Measurements from ENCODE around the gene ARID4B. TPM values are rescaled to one million over a fixed set of nuclear protein-coding genes. Genes with fewer than 3 reads are reported as not detected.

Gene ARID4B
- total RNA-seq, 1 experiment from 2014 or later, result 16.8 TPM

DNA sequence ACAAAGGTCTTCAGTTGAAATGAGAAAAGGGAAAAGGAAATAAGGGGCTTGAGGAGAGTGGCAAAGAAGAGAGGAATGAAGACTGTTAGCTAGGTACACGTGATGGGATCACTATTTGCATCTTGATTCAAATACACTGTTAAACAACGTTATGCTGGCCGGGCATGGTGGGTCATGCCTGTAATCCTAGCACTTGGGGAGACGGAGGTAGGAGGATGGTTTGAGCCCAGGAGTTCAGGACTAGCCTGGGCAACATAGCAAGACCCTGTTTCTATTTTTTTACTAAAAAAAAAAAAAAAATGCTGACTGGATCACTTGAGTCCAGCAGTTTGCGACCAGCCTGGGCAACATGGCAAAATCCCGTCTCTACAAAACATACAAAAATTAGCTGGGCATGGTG, 169.3 kb downstream of the ARID4B start:
- no peak overlapping the region for H3K4me3 ChIP-seq (ENCODE audit: low read length)
- intact Hi-C loops (cut with micrococcal nuclease), result no loop called here
- no peak overlapping the region for H3K9ac ChIP-seq (ENCODE audit: low read length)
- no peak overlapping the region for H3K4me2 ChIP-seq (ENCODE audit: low read length)
- BruUV-seq (replicated peaks), result no TSS peak
- TF ChIP-seq EZH2 (IDR thresholded peaks at IDR 0.05; ENCODE audit: low read length, unreplicated experiment), result no peak
- TF ChIP-seq EZH2phosphoT487 (IDR thresholded peaks at IDR 0.05; ENCODE audit: borderline replicate concordance, low read length), result no peak
- TF ChIP-seq, protein P1, sequence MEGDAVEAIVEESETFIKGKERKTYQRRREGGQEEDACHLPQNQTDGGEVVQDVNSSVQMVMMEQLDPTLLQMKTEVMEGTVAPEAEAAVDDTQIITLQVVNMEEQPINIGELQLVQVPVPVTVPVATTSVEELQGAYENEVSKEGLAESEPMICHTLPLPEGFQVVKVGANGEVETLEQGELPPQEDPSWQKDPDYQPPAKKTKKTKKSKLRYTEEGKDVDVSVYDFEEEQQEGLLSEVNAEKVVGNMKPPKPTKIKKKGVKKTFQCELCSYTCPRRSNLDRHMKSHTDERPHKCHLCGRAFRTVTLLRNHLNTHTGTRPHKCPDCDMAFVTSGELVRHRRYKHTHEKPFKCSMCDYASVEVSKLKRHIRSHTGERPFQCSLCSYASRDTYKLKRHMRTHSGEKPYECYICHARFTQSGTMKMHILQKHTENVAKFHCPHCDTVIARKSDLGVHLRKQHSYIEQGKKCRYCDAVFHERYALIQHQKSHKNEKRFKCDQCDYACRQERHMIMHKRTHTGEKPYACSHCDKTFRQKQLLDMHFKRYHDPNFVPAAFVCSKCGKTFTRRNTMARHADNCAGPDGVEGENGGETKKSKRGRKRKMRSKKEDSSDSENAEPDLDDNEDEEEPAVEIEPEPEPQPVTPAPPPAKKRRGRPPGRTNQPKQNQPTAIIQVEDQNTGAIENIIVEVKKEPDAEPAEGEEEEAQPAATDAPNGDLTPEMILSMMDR (conservative IDR thresholded peaks at IDR 0.05; ENCODE audit: low read depth, low read length), result no peak
- H3K27ac ChIP-seq (ENCODE audit: low read length), result no peak overlapping the region
- POLR2A ChIA-PET (ENCODE audit: unreplicated experiment), result no interaction called here
- CTCF ChIA-PET, result no interaction called here
- H3K27me3 ChIP-seq (ENCODE audit: low read length), result no peaks in the 10 kb centered on the region
- DNase-seq (no peak), ATAC-seq (no peak)
- H3K9me3 ChIP-seq (ENCODE audit: low read length), result no peaks in the 10 kb centered on the region
- peaks cover 29% of the 10 kb centered on the region for H3K79me2 ChIP-seq (ENCODE audit: low read length)
- no peaks in the 10 kb centered on the region for H3K9me2 ChIP-seq (replicated peaks; ENCODE audit: low read length)
- peaks cover 14% of the 10 kb centered on the region for H3K36me3 ChIP-seq (ENCODE audit: low read depth, low read length)
- peaks cover 21% of the 10 kb centered on the region for H3K4me1 ChIP-seq (ENCODE audit: insufficient read depth, low read length)
- H2AFZ ChIP-seq (ENCODE audit: low read length), result no peak overlapping the region
- H4K20me1 ChIP-seq (ENCODE audit: low read length), result no peaks in the 10 kb centered on the region
- no peaks in the 10 kb centered on the region for H3F3A ChIP-seq (ENCODE audit: low read length, unreplicated experiment)

DNA sequence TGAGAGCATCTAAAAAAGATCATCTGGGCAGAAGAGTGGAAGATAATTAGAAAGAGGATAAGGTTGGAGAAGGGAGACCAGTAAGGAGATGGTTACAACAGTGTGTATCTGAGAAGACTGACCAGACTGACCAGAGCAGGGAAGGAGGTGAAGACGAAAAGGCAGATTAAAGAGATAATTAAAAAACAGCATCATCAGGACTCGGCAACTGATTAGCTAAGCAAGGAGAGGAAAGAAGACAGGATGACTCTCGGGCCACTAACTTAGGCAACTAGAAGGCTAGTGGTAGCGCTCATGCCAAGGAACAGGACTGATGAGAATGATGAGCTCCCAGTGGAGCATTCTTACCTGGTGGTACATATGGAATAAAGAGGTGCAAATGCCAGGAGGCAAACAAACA, 170.8 kb downstream of the ARID4B start:
- Histone ChIP-seq H4K20me1 (ENCODE audit: low read length) (no peaks in the 10 kb centered on the region), H3K9me3 (ENCODE audit: low read length) (no peaks in the 10 kb centered on the region), H3K4me3 (ENCODE audit: low read length) (no peak overlapping the region), H3F3A (ENCODE audit: low read length, unreplicated experiment) (no peaks in the 10 kb centered on the region), H2AFZ (ENCODE audit: low read length) (no peak overlapping the region), H3K79me2 (ENCODE audit: low read length) (peaks cover 29% of the 10 kb centered on the region), H3K36me3 (ENCODE audit: low read depth, low read length) (peaks cover 17% of the 10 kb centered on the region), H3K9ac (ENCODE audit: low read length) (no peak overlapping the region), H3K4me2 (ENCODE audit: low read length) (peak overlapping the region; percentile 13; the same call in 1 of the 2 replicates), H3K9me2 (replicated peaks; ENCODE audit: low read length) (no peaks in the 10 kb centered on the region), H3K4me1 (ENCODE audit: insufficient read depth, low read length) (peaks cover 19% of the 10 kb centered on the region), H3K27me3 (ENCODE audit: low read length) (no peaks in the 10 kb centered on the region), H3K27ac (ENCODE audit: low read length) (no peak overlapping the region)
- ChIA-PET POLR2A (ENCODE audit: unreplicated experiment) (no interaction called here), CTCF (interaction anchor here (0.6 kb wide), 1 partner anchor 912 kb away, joined by 3 read pairs; no protein-coding TSS in a partner anchor)
- BruUV-seq (replicated peaks), result no TSS peak
- intact Hi-C loops (cut with micrococcal nuclease), result no loop called here
- TF ChIP-seq EZH2phosphoT487 (IDR thresholded peaks at IDR 0.05; ENCODE audit: borderline replicate concordance, low read length), result no peak
- no peak for TF ChIP-seq EZH2 (IDR thresholded peaks at IDR 0.05; ENCODE audit: low read length, unreplicated experiment)
- TF ChIP-seq, protein P1 (conservative IDR thresholded peaks at IDR 0.05; ENCODE audit: low read depth, low read length), result no peak
- no peak for ATAC-seq
- DNase-seq, result no peak

DNA sequence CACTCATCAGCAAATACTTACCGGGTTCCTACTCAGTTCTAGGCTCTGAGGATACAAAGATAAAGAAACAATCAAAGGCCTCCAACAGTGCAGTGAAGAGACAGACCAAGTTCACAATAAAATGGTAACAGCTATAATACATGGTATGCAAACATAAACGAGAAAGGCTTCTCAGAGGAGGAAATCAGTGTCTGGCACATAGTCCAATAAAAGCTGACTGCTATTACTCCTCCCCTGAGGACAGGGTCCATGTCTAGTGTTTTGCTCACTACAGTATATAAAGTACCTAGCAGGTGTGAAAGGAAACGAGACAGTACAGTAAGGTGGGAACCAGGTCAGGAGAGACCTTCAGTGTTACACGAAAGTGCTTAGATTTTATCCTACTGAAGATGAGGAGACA, 171.2 kb downstream of the ARID4B start:
- no peak overlapping the region for H3K4me3 ChIP-seq (ENCODE audit: low read length)
- CTCF ChIA-PET, result interaction anchor here (0.6 kb wide), 1 partner anchor 913 kb away, joined by 3 read pairs; no protein-coding TSS in a partner anchor

More for the DNA sequence above, 171.2 kb downstream of the ARID4B start:
- no peaks in the 10 kb centered on the region for H4K20me1 ChIP-seq (ENCODE audit: low read length)
- peak overlapping the region; percentile 13; the same call in 1 of the 2 replicates for H3K4me2 ChIP-seq (ENCODE audit: low read length)
- peaks cover 29% of the 10 kb centered on the region for H3K79me2 ChIP-seq (ENCODE audit: low read length)
- H3K27me3 ChIP-seq (ENCODE audit: low read length), result no peaks in the 10 kb centered on the region
- no peak for DNase-seq
- no peaks in the 10 kb centered on the region for H3K9me2 ChIP-seq (replicated peaks; ENCODE audit: low read length)
- POLR2A ChIA-PET (ENCODE audit: unreplicated experiment), result no interaction called here
- H3K4me1 ChIP-seq (ENCODE audit: insufficient read depth, low read length), result peaks cover 15% of the 10 kb centered on the region
- no peaks in the 10 kb centered on the region for H3K9me3 ChIP-seq (ENCODE audit: low read length)
- H2AFZ ChIP-seq (ENCODE audit: low read length), result no peak overlapping the region
- intact Hi-C loops (cut with micrococcal nuclease), result no loop called here
- no peak overlapping the region for H3K27ac ChIP-seq (ENCODE audit: low read length)
- H3K9ac ChIP-seq (ENCODE audit: low read length), result no peak overlapping the region
- H3F3A ChIP-seq (ENCODE audit: low read length, unreplicated experiment), result no peaks in the 10 kb centered on the region
- H3K36me3 ChIP-seq (ENCODE audit: low read depth, low read length), result peaks cover 17% of the 10 kb centered on the region
- BruUV-seq (replicated peaks), result no TSS peak
- TF ChIP-seq, protein P1 (conservative IDR thresholded peaks at IDR 0.05; ENCODE audit: low read depth, low read length), result no peak
- TF ChIP-seq EZH2 (IDR thresholded peaks at IDR 0.05; ENCODE audit: low read length, unreplicated experiment), result no peak
- TF ChIP-seq EZH2phosphoT487 (IDR thresholded peaks at IDR 0.05; ENCODE audit: borderline replicate concordance, low read length), result no peak
- ATAC-seq, result no peak; the same call in 1 of the 2 replicates
